Retina (tissue), 1 donor: ENCODE results near the gene EBLN2.
"Not testable (repeated sequence)": the region's sequence is repeated elsewhere in the genome, so short reads cannot be mapped to it uniquely, and the experiment has no call there.

Experiments used
- DNase-seq: peaks from one replicate; pipeline ENCODE4 v3.0.0-alpha.2; 2016

Gene EBLN2

DNA sequence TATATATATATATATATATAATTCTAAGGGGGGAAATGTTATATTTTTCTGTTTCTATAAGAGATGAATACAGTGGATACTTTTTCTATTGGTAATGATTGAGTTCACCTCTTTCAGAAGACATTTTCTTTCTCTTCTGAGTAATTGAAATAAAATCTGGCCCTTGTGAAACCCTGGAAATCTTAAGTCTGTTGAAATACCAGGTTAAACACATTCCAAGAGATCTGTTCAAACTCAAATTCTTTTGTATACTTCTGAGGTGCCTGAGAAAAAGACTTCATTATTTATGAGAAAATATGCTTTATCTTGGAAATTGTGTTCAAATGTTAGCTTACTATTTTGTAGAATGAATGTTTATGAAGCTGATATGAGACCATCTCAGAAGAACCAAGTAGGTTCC lies 4.8 kb downstream of the EBLN2 start:
- not testable (repeated sequence) for DNase-seq

DNA sequence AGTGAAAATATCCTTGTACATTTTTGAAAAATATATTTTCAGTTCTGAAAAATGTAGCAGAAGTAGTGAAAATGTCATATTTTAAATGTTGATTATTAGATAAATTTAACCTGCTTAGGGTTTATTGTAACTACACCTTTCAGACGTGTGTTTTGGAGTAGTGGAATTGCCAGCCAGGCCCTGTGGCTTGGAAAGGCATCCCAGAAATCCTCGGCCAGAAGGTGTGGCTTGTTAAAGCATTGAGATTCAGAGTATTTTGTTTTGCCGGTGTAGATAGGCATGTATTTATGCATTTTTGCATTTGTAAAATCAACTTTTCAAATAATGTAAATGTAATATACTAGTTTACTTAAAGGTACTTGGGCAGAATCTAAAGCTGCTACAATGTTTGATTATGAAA lies 7.0 kb downstream of the EBLN2 start:
- no peak for DNase-seq

DNA sequence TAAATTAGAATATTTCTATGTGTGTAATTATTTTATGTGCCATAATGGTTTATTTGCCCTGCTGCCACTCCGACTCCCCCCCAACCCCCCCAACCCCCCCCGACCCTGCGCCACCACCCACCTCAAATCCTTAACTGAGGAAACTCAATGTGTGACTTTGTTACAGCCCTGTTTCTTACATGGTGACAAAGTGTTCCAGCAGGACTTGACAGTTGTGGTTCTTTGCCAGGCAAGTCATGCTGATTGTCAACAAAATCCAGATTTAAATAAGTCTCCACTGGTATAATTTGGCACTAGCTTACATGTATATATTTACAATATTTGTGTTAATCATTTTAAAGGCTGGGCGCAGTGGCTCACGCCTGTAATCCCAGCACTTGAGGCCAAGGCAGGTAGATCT lies 7.7 kb downstream of the EBLN2 start:
- DNase-seq: no peak

DNA sequence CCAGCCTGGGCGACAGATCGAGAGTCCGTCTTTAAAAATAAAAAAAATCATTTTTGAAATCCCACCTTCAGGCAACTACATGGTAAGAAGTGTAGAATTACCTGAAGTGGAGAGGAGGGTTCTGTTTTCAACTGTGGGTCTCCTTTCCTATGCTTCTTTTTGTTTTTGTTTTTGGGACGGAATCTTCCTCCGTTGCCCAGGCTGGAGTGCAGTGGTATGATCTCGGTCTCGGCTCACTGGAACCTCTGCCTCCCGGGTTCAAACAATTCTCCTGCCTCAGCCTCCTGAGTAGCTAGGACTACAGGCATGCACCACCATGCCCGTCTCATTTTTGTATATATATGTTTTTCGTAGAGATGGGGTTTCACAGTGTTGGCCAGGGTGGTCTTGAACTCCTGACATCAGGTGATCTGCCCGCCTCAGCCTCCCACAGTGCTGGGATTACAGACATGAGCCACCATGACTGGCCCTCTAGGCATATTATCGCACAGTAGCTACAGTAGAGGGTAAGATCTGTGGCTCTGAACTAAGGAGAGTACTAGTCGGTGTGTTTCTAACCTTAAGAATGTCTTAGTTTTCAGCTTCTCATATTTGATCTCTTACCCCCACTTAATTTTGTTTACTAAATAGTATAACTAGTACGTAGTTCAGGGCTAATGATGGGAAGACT lies 8.5 kb downstream of the EBLN2 start:
- no peak for DNase-seq

- no peak for DNase-seq
These were observed 9.5 kb downstream of the EBLN2 start for GRCh38 chr3:73070675-73071575.

GRCh38 chr3:73071952-73072351 lies 10.5 kb downstream of the EBLN2 start:
- no peak for DNase-seq

- no peak for DNase-seq
These were observed 11.2 kb downstream of the EBLN2 start for GRCh38 chr3:73072634-73073033.

DNA sequence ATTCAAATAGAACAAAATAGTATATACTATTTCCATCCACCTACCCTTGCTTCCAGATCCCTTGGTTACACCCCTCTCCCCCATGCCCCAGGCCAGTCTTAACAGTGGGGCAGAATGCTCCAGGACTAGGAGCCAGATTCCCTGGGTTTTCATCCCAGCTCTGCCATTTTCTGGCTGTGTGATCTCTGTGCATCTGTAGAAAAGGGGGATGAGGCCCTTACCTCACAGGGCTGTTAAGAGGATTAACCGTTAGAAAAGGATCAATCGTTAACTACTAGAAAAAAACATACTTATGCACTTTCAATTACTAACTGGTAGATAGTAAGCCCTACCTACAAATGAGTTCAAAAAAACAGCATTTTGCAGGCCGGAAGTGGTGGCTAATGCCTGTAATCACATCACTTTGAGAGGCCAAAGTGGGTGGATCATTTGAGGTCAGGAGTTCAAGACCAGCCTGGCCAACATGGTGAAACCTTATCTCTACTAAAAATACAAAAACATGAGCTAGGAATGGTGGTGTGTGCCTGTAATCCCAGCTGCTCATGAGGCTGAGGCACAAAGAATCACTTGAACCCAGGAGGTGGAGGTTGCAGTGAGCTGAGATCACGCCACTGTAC lies 11.7 kb downstream of the EBLN2 start:
- no peak for DNase-seq

GRCh38 chr3:73074781-73075180 lies 13.3 kb downstream of the EBLN2 start:
- no peak for DNase-seq

- DNase-seq: no peak
These were observed 18.9 kb downstream of the EBLN2 start for GRCh38 chr3:73080216-73080966.

DNA sequence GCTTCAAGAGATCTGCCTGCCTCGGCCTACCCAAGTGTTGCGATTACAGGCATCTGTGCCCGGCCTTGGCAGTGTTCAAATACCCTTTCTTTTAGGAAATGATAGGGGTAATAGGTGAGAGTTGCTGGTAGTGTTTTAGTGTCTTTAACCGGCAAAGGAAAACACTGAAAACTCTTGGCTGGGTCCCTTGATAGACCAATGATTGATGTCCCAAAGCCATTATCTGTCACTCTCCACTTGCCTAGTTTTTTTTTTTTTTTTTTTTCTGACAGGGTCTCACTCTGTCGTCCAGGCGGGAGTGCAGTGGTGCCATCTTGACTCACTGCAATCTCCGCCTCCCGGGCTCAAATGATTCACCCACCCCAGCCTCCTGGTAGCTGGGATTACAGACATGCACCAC lies 19.7 kb downstream of the EBLN2 start:
- no peak for DNase-seq

DNA sequence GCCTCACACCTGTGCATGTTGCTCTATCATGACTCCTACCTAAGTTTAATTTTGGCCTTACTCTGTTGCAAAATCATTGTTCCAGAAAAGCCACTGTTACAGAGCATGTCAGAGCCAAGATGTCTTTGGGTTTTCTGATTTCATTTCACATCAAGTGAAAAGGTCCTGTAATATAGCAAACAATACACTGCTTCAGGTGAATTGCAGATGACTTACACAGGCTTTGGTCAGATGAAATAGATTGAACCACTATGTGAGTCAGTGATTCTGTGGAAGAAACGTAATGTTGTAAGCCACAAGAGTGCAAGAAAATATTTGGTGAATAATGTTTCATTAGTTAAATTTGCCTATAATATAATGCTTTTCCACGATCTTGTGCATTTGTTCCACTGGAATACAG lies 22.7 kb downstream of the EBLN2 start:
- DNase-seq: no peak

DNA sequence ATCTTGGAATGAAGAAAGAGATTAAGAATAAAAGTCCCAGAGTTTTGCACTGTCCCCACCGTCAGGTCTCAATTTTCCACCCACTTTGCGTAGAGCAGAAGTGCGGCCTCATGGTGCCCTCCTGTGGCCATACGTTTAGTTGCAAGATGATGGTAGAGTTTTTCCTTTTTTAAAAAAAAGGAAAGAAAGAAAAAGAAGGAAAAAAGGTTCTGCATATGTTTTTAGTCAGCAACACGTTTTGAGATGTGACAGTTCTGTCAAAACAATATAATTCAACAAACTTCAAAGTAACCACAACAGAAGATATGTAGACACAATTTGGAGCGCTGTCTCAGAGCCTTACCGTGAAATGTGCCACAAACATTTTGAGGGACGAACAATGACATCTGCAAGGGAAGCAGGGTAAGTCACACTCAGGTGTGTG lies 24.6 kb downstream of the EBLN2 start:
- DNase-seq: peak; percentile 60

DNA sequence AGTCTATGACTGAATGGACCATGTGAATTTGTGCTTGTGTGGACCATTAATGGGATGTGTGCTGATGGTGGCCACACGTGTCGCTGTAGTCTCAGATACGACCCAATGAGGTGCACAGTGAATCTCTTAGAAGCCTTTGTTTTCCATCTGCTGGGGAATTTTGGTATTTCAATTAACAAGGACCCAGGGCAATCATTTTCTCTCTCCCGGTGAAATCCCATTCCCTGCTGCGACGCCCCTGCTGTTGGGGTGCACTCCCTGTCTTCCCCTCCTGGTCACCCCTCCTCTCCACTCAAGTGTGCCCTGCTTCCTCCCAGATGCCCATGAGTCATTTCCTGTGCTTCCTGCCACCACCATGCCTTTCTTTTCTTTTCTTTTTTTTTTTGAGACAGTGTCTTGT lies 32.7 kb downstream of the EBLN2 start:
- DNase-seq: no peak

DNA sequence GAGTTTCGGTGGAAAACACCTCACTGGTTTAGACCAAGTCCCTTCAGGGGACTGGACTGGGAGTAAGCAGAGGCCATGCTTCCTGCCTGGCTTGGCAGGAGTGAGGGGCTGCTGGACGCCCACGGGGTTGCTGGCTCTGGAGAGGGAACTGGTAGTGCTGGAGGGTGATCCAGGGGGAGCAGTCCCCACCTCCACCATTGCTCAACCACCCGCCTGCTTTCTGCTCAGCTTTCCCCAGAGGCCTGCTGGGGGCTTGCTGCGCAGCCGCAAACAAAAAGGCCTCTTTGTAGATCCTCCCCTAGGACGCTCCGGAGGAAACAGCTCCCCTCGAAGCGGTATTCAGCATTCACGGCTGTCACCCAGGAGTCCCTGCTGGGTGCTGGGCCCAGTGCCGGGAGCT lies 33.5 kb downstream of the EBLN2 start:
- peak; percentile 47 for DNase-seq

- no peak for DNase-seq
These were observed 34.7 kb downstream of the EBLN2 start for GRCh38 chr3:73096169-73096568.

- DNase-seq: no peak
These were observed 36.6 kb downstream of the EBLN2 start for GRCh38 chr3:73098026-73098425.

GRCh38 chr3:73098873-73099272 lies 37.4 kb downstream of the EBLN2 start:
- DNase-seq: no peak

- peak; percentile 88 for DNase-seq
These were observed 39.5 kb downstream of the EBLN2 start for GRCh38 chr3:73100741-73101559.

GRCh38 chr3:73101881-73102280 lies 40.4 kb downstream of the EBLN2 start:
- no peak for DNase-seq

DNA sequence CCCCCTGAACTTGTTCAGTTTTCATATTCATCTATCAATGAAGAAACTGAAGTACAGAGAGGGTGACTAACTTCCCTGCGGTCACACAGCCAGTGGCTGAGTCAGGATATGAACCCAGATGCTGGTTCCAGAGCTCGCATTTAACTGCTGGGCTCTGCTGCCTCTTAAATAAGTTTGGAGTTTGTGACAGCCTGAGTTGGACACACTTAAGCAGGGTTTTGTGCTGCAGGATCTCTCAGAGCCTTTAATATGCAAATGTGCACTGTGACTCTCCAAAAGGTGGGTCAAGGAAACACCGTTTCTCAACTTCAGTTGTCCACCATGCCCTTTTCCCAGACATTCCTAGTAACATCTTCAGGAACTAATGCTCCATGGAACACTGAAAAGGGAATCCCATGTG lies 45.8 kb downstream of the EBLN2 start:
- no peak for DNase-seq

GRCh38 chr3:73107676-73108187 lies 46.3 kb downstream of the EBLN2 start:
- no peak for DNase-seq
